ENCODE results near the gene IRF2BP2. TPM values are rescaled to one million over a fixed set of nuclear protein-coding genes. Genes with fewer than 3 reads are reported as not detected.
A peak's percentile ranks its signal among the peaks of the same experiment; 100 is the strongest.

IRF2BP2 gene
- total RNA-seq, 1 donor from 2014 or later: 78.2 TPM

DNA sequence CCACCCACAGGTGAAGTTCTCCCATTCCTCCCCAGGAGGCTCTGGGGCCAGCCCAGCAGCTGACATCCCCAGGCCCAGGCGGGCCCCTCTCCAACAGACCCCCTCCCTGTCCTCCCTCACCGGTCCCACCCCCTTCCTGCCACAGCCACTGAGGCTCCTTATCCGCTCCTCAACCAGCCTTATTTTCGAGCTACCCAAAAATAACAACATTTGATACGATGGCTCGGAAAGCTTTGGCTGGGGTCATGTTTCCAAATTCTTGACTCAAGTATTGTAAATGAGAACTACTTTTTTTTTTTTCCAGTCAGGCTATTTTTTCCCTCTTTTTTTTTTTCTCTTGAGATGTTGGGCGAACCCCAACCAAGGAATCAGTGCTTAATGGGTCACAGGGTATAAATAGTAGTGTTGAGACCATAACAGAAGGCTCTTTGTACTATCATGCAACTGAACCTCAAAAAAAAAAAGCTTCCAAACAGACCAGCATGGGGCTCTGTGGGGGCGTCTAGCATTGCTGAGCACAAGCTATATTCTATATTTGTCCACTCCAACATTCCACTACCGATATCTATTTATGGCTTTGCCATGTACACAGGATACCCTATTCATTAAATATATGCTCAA, 27.2 kb downstream of the IRF2BP2 start:
- ATAC-seq: no peak

- no peak for ATAC-seq
Measured at GRCh38 chr1:234582186-234582585, 27.8 kb downstream of the IRF2BP2 start.

GRCh38 chr1:234581063-234581714, 28.8 kb downstream of the IRF2BP2 start:
- ATAC-seq: no peak

GRCh38 chr1:234579967-234580366, 30.0 kb downstream of the IRF2BP2 start:
- no peak for ATAC-seq

GRCh38 chr1:234578735-234579134, 31.2 kb downstream of the IRF2BP2 start:
- ATAC-seq: no peak

GRCh38 chr1:234578087-234578486, 31.9 kb downstream of the IRF2BP2 start:
- ATAC-seq: peak; percentile 10

DNA sequence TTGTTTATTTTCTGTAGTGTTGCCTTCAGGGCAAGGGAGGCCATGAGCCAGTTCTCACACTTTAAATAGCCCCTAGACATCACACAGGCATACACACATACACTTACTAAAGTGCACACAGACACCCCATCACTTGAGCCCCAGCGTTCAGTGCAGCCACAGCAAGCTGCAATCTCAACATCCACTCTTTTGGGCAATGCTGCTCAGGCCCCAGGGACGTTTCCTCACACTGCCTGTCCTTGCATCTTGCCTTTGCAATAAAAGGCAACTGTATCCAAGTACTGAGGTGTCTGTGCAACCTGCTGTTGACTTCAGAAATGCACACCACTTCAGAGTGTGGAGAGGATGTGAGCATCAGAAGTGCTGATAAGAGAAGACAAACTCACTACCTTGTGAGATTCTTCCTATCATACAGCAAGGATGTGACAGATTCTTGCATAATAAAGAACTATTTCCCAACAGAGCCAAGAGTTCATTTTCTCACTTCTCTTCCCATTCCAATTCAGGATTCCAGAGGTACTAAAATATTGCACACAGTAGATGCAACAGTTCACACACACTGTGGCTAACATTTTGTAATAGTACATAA, 36.2 kb downstream of the IRF2BP2 start:
- no peak for ATAC-seq

DNA sequence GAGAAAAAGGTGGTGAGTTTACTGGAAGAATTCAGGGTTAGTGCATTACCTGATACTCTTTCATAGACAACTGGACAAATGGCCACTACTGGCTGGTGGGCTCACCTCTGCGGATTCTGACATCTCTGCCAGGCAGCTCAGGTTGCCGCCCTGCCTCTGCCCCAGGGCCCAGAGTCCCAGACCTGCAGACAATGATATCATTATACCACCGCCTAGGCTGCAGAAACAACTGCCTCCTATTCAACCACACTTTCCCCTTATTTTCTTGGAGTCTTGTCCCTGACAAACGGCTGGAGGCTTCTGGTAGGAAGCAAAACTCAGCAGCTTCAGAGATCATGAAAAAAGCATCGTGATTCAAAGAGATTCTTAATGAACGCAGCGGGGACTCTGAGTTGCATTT, 37.0 kb downstream of the IRF2BP2 start:
- ATAC-seq: no peak

GRCh38 chr1:234571702-234572101, 38.3 kb downstream of the IRF2BP2 start:
- ATAC-seq: no peak

GRCh38 chr1:234570329-234571120, 39.5 kb downstream of the IRF2BP2 start:
- no peak for ATAC-seq

DNA sequence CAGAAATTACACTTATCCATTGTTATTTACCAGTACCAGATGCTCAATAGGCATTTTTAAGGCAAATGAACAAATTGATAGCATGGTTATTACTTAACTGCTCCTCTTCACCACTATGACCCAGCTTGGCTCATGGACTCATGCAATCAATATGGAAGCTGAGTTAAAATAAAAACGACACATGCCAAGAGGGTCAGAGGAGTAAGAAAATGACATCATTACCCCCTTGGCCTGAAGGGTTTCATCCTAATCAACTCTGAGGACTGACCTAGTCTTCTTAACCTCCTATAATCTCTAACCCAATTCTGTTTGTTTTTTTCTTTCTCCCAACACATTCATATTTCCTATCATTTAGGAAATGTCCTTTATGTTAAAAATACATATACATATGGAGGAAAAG, 41.6 kb downstream of the IRF2BP2 start:
- ATAC-seq: no peak

DNA sequence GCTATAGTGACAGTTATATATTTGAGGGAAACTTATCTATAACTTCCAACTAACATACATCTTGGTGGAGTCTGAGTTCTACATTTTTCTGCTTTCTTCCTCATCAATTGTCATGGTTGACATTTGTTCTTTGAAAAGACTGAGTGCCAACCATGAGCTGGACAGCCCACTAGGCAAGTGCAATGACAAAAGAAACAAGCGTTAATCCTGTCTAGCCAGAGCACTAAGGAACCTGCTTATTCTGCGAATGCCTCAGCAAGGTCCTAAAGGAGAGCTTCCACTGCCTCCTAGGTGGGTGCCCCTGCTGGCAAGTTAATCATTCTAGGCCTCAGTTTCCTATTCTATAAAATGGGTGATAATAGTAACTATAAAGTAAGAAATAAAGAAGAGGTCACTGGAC, 44.8 kb downstream of the IRF2BP2 start:
- ATAC-seq: no peak

DNA sequence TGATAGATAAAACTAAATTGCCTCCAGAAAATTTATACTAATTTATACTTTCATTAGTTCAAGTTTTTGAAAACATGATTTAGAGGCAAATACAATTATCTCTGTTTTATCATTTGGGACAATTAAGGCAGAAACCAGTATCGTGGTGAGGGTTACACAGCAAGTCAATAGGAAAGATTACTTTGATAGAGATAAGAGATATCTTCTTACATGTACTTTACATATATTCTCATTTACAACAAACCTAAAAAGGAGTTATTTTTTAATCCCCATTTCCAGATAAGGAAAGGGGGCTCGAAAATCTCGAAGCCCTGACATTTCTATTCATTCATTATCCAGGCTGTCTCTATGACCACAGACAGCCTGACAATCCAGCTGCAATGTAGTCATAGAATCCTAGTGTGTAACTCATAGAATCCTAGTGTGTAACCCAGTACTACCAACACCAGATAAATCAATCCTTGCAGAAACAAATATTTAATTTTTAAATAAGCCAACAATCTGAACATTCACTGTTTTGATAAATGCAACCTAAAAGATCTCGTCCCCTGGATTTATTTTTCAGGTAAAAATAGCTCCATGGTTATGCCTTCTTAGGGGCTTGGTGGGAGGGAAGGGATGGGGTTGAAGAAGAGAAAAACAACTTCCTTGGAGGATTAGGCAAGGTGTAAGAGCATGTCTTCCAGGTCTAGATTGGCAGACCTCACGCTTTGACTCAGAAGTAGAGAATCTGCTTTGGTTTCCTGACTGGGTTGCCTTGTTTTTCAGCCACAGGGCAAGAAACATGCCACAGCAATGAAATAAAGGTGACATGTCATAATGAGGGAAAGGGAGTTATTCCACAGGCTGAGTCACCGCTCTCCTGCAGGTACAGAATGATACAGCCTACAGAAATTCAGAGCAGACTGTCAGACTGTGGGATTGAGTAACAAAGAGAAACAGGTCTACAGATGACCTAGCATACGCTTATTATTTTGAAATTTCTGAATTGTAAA, 45.6 kb downstream of the IRF2BP2 start:
- peak; percentile 99 for ATAC-seq

DNA sequence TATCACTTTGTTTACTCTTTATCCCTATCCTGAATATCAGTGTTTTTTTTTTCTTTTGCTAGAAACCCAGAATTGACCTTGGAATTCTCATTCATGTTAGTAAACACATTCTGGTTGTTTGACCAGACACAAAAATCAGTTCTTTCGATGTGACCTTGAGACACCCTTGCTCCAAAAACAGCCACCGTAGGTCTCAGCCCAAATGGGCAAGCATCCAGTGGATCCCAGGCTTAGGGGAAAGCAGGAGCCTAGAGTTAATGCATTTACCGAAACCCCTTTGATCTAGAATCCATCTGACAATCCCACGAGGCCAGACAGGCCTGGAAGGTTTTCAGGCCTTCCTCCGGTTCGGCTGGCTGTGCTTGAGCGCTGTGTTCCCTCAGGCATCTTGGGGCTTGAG, 47.6 kb downstream of the IRF2BP2 start:
- no peak for ATAC-seq

GRCh38 chr1:234561319-234561718, 48.7 kb downstream of the IRF2BP2 start:
- no peak for ATAC-seq

GRCh38 chr1:234559902-234560676, 49.9 kb downstream of the IRF2BP2 start:
- no peak for ATAC-seq

DNA sequence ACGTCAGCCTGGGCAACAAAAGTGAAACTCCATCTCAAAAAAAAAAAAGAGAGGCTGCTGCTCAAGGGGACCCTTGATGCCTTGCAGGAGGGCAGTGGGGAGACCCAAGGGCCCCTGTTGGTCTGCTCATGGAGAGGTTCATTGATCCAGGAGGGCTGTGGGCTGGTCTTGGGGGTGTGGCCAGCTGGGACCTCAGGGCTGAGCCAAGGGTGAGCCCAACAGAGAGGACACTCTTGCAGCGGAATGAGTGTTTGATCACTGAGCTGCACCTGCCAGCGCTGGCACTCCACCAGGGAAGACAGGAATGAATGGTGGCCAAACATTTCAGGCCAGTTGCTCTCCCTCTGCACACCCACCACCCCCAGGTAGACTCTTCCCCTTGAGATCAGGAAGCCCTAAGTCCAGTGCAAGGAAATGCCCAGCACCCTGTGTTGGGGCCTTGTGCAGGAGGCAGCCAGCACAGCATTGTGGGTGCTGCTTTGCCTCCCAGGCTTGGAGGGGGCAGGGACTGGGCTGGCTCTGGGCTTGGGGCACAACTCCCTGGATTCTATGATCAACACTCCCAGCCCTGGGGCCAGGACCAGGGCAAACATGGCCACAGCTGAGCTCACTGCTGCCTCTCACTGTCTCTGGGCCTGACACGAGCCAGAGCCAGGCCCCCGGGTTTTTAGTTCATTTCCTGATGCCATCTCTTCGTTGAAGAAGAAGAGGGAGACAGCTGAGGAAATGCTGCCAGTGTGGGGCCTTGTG, 50.7 kb downstream of the IRF2BP2 start:
- no peak for ATAC-seq

- no peak for ATAC-seq
Measured at GRCh38 chr1:234558330-234558836, 51.6 kb downstream of the IRF2BP2 start.

- no peak for ATAC-seq
Measured at GRCh38 chr1:234556245-234556943, 53.6 kb downstream of the IRF2BP2 start.

All from esophagus mucosa (tissue), 1 donor.